G401 (cell line): ENCODE measurements around the gene C1orf232. TPM values are rescaled to one million over a fixed set of nuclear protein-coding genes. Genes with fewer than 3 reads are reported as not detected.

Source experiments
- DNase-seq: peaks from one replicate; pipeline ENCODE4 v3.0.0-alpha.2; 2015; ENCODE audit warnings: low spot score
- in situ Hi-C: cut with HindIII; loops from 2 replicates; pipeline ENCODE4 v1.10.0; 2016; ENCODE audit warnings: low sequenced_read_pairs, mixed read lengths
- total RNA-seq: library from RNA; depleted of rRNA; stranded (reverse); fragments of >200 nt; shearing (Covaris generic); gene quantifications from 2 replicates; pipeline ENCODE4 v1.2.3, GENCODE V29; 2014; rRNA removed

Gene C1orf232
- total RNA-seq, 1 experiment from 2014 or later: not detected

- no peak for DNase-seq
Observed at GRCh38 chr1:26130695-26131094, 38.1 kb downstream of the C1orf232 start.

GRCh38 chr1:26129778-26130177, 39.0 kb downstream of the C1orf232 start:
- no peak for DNase-seq
- in situ Hi-C loops: no loop called here

More at GRCh38 chr1:26130695-26131094, 38.1 kb downstream of the C1orf232 start:
- in situ Hi-C loops: no loop called here

DNA sequence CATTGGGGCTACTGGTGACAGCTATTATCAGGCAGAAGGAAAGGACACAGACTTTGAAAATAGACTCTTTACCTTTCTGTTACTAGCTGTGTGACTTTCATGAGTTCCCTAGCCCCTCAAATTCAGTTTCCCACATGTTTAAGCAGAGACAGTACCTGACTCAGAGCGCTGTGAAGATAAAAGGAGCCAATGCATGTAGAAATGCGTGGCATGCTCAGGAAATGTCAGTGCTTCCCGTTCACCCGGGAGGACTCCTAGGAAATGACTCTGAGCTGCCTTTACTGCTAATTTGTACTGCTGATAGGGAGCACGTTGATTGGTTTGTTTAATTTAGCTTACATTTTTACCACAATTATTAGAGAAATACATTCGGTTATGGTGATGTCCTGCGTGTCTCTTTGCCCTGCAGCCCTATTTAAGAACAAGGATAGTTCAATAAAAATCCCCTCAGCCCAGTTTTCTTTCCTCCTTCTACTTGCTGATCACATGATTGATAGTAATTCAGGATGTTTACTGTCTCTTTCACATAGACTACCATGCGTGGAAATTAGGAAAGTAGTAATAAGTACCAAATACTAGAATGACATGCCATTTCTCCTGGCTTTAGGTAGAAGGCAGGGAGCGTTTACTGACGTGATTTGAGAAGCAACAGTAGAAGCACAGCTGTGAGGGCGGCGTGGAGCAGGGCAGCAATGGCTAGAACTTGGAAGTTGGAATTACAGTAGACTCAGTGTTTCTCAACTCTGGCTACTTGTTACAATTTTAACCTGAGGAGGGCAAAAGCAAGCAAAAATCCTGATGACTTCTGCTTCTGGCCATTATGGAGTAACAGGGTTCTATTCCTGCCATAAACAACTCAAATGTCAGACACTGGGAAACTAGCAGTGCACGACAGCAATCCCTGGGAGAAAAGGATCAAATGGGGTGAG, 41.3 kb downstream of the C1orf232 start:
- DNase-seq: no peak
- in situ Hi-C loops: no loop called here

DNA sequence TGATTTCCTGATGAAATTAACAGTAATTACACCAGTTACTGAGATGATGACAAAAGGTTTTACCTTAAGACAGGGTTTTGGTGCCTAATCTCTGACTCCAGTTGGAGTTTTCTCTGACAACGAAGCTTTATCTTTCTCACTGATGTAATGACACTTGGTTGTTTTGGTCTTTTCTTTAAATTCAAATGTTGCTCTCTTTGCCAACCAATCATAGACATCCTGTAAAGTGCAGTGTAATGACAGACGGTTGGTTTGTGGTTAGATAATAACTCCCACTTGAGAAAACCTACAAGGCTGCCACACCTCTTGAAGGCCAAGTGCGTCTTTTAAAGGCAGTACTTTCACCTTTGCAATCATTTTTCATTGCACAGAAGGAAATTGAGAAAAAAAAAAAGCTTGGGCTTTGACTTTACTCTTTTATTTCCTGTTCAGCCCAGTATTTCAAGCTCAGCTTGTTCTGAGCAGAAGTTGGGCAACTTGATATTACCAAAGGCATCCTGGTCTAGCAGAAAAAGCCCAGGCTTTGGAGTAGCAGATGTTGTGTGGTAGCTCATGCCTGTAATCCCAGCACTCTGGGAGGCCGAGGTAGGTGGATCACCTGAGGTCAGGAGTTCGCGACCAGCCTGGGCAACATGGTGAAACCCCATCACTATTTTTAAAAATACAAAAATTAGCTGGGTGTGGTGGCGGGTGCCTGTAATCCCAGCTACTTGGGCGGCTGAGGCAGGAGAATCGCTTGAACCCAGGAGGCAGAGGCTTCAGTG, 42.3 kb downstream of the C1orf232 start:
- in situ Hi-C loops: no loop called here
- DNase-seq: no peak

GRCh38 chr1:26125946-26126320, 42.8 kb downstream of the C1orf232 start:
- in situ Hi-C loops: no loop called here
- DNase-seq: no peak

GRCh38 chr1:26125382-26125781, 43.4 kb downstream of the C1orf232 start:
- in situ Hi-C loops: no loop called here
- DNase-seq: no peak

DNA sequence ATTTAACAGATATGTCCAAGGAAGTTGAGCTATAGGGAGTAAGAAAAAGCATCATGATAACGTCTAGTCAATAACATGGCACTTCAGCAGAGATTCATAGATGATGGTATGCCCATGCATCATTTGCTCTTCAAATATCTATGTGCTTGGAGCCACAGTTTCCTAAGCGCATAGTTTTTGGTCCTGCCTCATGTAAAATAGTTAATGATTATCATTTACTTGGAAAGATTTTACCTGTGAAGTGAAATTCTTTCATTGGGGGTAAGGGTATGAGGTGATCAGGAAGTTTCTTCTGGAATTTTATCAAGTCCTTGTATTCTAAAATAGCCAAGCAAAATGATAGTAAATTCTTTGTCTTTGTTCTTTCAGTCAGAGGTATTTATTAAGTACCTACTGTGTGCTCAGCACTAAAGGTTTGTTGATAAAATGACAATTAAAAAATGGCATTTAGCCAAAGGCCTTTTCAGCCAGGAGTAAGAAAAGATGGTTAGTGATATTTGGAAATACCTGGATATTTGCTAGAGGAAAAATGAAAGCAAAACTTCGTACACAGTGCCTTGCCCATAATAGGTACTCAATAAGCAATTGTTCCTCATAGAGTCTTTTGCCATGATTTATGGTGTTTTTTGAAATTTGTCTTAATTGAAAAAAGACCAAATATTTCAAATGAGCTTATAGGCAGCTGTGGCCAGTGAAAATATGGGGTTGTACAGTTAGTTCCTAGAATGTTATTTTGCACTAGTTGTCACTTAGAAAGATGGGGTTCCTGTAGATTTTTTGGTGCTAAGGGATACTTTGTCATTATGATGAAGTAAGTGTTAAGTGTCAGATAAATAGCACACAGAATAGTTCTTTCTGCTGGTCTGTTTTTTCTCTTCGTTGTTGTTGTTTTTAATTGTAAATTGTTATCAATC, 44.1 kb downstream of the C1orf232 start:
- in situ Hi-C loops: no loop called here
- no peak for DNase-seq

DNA sequence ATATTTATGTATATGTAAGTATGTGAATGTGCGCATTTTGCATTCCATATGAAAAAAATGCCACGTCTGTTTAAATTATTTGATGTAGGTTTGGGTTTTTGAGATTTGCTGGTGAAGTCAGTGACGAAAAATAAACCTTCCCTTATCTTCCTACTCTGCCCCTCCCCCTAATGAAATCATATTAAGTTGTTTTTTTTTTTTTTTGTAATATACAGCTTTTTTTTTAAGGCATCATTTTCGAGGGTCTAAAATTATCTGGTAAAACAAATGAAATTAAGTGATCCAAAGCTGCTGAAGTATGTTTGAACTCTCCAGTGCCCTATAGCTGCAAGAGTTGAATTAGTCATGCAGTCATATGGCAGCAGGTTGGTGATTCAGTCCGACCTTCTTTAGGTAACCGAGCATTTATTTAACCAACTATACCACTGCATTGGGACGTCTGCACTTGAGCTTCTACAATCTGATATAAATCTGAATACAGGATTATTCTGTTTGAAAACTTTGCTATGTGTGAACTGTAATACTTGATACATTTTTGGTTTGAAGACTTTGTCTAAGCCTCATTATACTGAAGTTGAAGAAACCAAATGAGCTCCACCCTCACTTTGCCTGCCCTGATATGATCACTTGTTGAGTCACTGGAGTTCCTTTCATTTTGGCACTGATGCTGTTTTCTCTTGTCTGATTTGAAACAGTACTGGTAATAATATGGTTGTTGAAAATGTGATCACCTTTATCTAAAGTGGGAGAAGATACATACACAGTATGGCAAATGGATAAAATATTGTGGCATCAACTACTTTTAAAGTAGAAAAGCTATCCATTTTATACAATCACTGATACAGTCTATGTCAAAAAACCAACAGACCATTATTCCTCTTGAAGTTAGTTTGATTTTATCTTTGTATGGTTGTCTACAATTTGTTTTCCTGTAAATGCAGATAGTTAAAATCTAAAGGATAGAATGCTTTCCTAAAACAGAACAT, 45.5 kb downstream of the C1orf232 start:
- DNase-seq: no peak
- in situ Hi-C loops: no loop called here

DNA sequence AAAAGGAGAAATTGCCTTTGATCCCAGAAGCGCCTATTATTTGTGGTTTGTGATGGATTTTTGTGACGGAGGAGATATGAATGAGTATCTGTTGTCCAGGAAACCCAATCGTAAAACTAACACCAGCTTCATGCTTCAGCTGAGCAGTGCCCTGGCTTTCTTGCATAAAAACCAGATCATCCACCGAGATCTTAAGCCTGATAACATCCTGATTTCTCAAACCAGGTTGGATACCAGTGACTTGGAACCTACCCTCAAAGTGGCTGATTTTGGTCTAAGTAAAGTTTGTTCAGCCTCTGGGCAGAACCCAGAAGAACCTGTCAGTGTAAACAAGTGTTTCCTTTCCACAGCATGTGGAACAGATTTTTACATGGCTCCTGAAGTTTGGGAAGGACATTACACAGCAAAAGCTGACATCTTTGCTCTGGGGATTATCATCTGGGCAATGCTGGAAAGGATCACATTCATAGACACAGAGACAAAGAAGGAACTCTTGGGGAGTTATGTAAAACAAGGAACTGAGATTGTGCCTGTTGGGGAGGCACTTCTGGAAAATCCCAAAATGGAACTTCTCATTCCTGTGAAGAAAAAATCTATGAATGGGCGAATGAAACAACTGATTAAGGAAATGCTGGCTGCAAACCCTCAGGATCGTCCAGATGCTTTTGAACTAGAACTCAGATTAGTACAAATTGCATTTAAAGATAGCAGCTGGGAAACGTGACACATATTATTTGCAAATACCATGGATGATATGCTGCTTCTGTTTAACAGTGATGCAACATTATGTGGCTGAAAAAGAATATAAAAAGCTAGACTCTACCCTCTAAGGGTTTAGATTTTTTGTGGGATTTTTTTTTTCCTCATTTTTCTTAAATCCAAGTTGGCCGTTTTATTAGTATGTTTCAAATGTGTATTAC, 46.6 kb downstream of the C1orf232 start:
- DNase-seq: no peak
- in situ Hi-C loops: no loop called here

DNA sequence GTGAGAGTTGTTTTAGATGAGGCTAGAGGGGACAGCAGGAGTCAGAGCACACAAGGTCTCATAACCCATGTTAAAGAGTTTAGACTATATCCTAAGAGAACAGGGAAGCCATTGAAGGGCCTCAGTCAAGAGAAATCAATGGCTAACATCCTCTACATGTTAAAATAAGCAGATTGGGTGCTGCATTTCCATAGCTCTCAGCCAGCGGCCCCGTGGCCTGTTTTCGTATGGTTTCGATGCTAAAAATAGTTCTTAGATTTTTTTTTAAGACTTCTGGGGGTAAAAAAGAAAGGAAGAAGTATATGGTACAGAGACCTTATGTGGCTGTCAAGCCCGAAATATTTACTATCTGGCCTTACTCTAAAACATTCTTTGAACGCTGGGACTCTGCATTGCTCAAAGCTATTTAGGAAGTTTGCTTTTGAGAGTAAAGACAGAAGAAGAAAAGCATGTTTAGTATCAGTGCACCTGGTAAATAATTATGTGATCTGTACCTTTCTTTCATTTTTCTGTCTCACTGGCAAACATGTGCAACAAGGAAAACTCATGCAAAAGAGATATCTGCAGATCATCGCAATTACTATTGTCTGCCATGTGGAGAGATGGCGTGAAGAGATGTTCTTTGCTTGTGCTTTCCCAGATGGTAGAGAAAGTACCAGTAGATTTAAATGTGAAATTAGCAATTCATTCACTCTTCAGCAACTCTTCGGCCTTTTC, 48.7 kb downstream of the C1orf232 start:
- in situ Hi-C loops: no loop called here
- no peak for DNase-seq

DNA sequence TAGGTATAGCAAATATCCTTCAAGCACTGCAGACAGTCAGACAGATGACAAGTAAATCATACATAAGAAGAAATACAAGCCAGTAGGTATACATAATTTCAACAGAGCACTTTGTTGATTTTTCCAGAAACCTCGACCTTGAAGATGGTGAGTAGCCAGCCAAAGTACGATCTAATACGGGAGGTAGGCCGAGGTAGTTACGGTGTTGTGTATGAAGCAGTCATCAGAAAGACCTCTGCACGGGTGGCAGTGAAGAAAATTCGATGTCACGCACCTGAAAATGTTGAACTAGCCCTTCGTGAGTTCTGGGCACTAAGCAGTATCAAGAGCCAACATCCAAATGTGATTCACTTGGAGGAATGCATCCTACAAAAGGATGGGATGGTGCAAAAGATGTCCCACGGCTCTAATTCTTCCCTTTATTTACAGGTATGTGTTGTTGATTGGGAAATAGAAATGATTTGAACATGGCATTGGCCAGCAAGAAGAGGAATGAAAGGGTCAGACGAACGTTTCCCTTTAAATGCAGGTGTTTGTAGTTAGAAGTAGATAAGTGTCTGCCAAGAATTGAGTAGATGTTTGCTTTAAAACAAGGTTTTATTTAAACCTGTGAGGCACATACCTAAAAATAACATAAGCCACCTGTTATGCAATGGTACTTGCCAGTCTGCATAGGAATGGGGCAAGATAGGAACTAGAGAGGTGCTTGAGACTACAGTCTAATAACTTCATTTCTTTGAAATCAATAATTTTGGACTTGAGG, 54.4 kb downstream of the C1orf232 start:
- DNase-seq: no peak
- in situ Hi-C loops: no loop called here

Other genes with a start within 250 kb of the C1orf232 start
- gene PAFAH2, start 170.9 kb downstream of the C1orf232 start, total RNA-seq: 6.5 and 9.2 TPM in 2 replicates
- gene EXTL1, start 147.2 kb downstream of the C1orf232 start, total RNA-seq: 88.2 and 101 TPM in 2 replicates
- 0.88 TPM in 1 of 2 replicates, not detected in the other for gene SLC30A2, start 122.8 kb downstream of the C1orf232 start, total RNA-seq
- not detected in 2 replicates for gene TRIM63, start 101.3 kb downstream of the C1orf232 start, total RNA-seq
- 5.4 and 7.1 TPM in 2 replicates for gene PDIK1L, start 57.1 kb downstream of the C1orf232 start, total RNA-seq
- 3.5 and 5.1 TPM in 2 replicates for gene FAM110D, start 9.9 kb downstream of the C1orf232 start, total RNA-seq
- 46.4 and 97.1 TPM in 2 replicates for gene ZNF593, start 945 bp upstream of the C1orf232 start, total RNA-seq
- gene ZNF593OS, start 2.9 kb upstream of the C1orf232 start, total RNA-seq: not detected in 2 replicates
- not detected in 2 replicates for gene CNKSR1, start 8.5 kb upstream of the C1orf232 start, total RNA-seq
- gene CATSPER4, start 21.6 kb upstream of the C1orf232 start, total RNA-seq: not detected in 2 replicates
- gene CEP85, start 65.2 kb upstream of the C1orf232 start, total RNA-seq: 16.7 and 19.1 TPM in 2 replicates
- gene SH3BGRL3, start 111.1 kb upstream of the C1orf232 start, total RNA-seq: 5.0 and 7.4 TPM in 2 replicates
- 21.0 and 27.3 TPM in 2 replicates for gene UBXN11, start 137.7 kb upstream of the C1orf232 start, total RNA-seq
- 0.55 and 2.3 TPM in 2 replicates for gene CD52, start 149.0 kb upstream of the C1orf232 start, total RNA-seq
- 5.5 and 18.6 TPM in 2 replicates for gene CRYBG2, start 185.2 kb upstream of the C1orf232 start, total RNA-seq
- gene ZNF683, start 203.8 kb upstream of the C1orf232 start, total RNA-seq: not detected in 2 replicates
- 77.8 and 94.7 TPM in 2 replicates for gene LIN28A, start 241.9 kb upstream of the C1orf232 start, total RNA-seq